ENCODE results near the gene SFRP2.

Gene SFRP2

DNA sequence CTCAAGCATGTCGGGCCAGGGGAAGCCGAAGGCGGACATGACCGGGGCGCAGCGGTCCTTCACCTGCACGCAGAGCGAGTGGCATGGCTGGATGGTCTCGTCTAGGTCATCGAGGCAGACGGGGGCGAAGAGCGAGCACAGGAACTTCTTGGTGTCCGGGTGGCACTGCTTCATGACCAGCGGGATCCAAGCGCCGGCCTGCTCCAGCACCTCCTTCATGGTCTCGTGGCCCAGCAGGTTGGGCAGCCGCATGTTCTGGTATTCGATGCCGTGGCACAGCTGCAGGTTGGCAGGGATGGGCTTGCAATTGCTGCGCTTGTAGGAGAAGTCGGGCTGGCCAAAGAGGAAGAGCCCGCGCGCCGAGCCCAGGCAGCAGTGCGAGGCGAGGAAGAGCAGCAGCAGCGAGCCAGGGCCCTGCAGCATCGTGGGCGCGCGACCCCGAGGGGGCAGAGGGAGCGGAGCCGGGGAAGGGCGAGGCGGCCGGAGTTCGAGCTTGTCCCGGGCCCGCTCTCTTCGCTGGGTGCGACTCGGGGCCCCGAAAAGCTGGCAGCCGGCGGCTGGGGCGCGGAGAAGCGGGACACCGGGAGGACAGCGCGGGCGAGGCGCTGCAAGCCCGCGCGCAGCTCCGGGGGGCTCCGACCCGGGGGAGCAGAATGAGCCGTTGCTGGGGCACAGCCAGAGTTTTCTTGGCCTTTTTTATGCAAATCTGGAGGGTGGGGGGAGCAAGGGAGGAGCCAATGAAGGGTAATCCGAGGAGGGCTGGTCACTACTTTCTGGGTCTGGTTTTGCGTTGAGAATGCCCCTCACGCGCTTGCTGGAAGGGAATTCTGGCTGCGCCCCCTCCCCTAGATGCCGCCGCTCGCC is at the start of gene SFRP2:
SFRP2 (minus strand) TSS at position 671 of the 864 bp plus-strand sequence; CDS start at position 423, 248 bp downstream.
- DNase-seq = no peak

- DNase-seq = no peak
These were observed 49.7 kb upstream of the SFRP2 start for GRCh38 chr4:153838564-153838963.

DNA sequence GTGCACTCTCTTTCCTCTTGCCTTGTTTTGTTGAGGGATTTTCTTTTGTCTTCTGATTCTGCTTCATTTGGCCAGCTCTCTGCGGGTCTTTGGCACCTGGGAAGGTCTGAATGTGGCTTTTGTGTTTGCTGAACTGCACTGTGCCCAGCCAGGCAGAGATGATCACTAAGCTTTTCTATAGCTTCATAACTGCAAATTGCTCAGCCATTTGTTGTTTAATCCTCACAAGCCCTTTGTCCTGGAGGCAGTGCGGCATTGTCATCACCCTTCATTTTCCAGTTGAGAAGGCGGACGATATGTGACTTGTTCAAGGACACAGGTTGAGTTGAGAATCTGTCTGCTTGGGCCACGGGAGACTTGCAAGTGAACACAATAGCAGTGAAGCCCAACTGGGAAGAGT is 46.0 kb upstream of the SFRP2 start:
- DNase-seq = no peak

GRCh38 chr4:153832720-153833287 is 43.9 kb upstream of the SFRP2 start:
- no peak for DNase-seq

- no peak for DNase-seq
These were observed 43.2 kb upstream of the SFRP2 start for GRCh38 chr4:153832054-153832453.

DNA sequence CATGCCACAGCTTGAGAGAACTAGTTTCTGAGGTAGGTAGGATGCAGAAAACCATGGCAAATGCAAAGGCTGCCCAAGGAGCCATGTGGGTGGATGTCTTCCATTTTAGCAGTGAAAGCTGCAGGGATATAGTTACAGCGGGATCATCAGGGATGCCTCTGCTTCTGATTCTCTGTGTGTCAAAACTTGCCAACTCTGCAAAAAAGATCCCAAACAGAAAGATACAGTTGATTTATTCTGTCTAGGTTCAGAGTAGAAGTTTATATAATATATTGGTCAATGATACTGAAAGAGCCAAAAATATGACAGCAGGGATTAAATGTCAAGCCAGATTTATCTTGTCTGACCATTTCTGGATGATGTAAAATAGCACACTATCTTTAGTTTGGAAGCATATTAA is 42.4 kb upstream of the SFRP2 start:
- DNase-seq = no peak

DNA sequence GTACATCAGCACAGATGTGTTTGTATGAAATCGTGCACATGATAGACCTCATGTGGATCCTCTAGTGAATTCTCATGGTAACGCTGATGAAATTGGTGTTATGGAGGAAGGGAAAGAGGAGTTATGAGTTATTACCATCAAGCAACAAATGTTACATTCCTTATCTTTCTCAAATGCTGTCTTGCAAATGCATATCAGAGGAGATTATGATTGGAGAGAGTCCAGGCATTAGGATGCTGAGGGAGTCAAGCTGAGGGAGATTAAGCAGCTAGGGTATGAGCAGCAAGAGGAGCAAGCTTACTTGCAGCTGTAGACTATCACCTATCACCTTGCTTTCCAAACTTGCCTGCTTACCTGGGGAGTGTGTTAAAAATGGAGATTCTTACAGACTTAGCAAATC is 36.8 kb upstream of the SFRP2 start:
- no peak for DNase-seq

DNA sequence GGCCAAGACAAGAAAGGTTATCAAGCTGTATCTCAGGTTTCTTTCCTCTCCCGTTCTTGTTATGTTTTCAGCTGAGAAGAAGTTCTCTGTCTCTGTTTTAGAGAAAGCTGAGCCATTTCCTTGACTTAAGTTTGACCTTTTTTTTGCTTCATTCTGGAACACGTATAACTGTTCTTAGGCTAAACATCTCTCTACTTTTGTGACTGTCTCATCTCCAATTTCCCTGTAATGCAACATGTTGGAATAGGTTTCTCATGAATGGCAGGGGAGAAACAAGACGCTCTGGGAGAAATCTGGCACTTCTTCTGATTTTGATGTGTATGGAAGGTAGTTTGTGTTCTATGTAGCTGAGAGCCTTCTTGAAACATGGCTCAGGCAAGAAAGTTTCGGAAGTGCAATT is 36.2 kb upstream of the SFRP2 start:
- DNase-seq = no peak

DNA sequence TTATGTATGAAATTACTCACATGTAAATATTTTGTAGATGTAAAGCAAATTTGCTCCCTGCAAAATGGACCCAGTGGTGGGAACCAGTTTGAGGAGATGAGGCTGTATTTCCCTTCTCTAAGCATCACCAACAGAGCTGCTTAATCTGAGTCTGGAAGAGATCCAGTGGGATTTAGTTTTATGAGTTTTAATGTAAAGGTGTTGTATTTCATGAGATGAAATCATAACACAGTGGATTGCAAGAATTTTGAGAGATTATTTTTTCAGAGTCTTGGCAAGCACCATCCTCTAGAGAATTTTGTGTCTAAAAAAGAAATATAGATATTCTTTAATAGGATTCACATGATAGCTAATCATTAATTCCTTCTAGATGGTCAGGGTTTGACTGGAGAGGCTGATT is 35.6 kb upstream of the SFRP2 start:
- no peak for DNase-seq

DNA sequence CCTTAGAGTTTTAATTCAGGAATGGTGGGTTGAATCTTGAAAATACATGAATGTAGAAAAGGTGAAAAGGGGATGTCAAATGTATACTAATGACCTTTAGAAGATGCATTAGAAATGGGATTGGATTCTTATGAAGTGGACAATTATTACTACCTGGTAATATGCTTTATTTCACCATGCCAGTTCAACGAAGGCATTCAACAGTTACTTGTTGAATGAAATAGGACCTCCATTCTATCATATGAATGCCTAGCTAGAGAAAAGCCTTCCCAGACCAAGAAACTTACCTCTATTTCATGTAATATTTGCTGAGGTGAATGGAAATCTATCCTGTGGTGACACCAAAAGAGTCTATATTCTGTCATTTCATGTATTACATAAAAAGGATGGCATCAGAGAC is 34.6 kb upstream of the SFRP2 start:
- DNase-seq = no peak

DNA sequence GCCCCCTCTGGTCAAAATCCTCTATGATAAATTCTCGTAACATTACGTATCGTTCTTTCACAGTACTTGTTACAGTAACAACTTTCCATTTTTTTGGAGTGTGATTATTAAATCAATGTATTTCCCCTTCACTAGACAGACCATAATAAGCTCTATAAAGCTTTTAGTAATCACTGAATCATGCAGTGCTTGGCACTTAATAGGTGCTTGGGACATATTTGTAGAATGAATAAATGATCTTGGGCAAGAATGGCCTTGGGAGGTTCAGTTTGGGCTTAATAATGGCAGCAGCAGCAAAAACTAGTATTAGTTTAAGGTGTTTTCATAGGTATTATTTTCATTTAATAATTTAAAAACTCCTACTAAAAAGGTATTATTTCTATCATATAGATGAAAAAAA is 33.4 kb upstream of the SFRP2 start:
- no peak for DNase-seq

GRCh38 chr4:153817466-153817865 is 28.6 kb upstream of the SFRP2 start:
- no peak for DNase-seq

GRCh38 chr4:153816542-153816941 is 27.7 kb upstream of the SFRP2 start:
- DNase-seq = no peak

GRCh38 chr4:153814789-153815188 is 25.9 kb upstream of the SFRP2 start:
- no peak for DNase-seq

GRCh38 chr4:153809916-153810810 is 21.3 kb upstream of the SFRP2 start:
- DNase-seq = no peak

- no peak for DNase-seq
These were observed 20.4 kb upstream of the SFRP2 start for GRCh38 chr4:153809307-153809706.

DNA sequence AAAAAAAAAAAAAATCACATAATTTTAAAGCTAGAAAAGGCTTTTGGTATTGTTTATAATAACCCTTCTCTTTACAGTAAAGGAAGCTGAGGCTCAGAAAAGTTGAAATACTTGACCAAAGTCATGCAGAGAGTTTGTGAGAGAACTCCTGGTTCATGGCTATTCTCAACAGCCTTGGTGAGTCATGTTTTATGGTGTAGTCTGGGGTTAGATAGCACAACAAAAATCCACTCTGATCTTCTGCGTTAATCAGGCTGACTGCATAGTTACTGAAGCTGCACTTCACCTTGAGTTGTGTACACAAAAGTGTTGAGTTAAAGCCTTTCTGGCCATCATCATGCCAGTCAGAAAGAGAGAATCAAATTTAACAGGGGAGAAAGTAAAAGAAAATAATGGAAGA is 19.3 kb upstream of the SFRP2 start:
- DNase-seq = no peak

DNA sequence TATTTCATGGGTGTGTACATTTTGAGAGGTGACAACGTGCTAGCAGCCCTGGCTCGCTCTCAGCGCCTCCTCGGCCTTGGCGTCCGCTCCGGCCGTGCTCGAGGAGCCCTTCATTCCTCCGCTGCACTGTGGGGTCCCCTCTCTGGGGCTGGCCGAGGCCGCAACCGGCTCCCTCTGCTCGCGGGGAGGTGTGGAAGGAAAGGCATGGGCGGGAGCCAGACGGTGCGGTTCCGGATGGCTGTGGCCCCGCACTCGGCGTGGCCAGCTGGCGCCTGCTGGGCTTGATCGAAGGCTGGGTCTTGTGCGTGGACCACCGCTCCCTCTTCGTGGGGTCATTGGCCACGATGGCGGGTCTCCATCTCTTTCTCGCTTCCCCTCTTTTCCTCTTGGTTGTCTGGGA is 17.2 kb upstream of the SFRP2 start:
- no peak for DNase-seq

- DNase-seq = no peak
These were observed 15.8 kb upstream of the SFRP2 start for GRCh38 chr4:153804722-153805121.

- no peak for DNase-seq
These were observed 10.8 kb upstream of the SFRP2 start for GRCh38 chr4:153799694-153800074.

GRCh38 chr4:153798901-153799693 is 10.2 kb upstream of the SFRP2 start:
- no peak for DNase-seq

- no peak for DNase-seq
These were observed 9.5 kb upstream of the SFRP2 start for GRCh38 chr4:153798420-153798819.

DNA sequence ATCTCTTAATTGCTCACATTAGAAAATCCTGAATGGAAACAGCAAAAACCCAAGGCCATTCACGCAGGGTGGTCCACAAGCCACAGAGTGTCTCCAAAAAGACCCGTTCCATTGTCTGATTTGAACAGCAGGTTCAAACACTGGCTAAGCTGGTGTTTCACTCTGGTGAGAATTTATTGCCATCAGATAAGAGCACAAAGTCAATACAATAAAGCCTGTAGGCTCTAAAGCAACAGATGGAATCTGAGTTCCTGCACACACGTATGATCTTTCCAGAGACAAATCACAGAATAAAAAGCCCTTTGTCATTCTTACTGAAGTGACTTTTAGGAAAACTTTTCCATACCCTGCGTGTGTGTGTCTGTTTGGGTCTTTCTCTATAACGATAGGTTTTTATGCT is 5.1 kb upstream of the SFRP2 start:
- no peak for DNase-seq
